ENCODE data around the gene EYA3. TPM values are rescaled to one million over a fixed set of nuclear protein-coding genes. Genes with fewer than 3 reads are reported as not detected.

The EYA3 gene
- total and polyA plus RNA-seq, 5 donors: 5.8 to 22.7 (median 18.9) TPM

- ATAC-seq (no peak), DNase-seq (no peak)
- no peaks in the 10 kb centered on the region for H3K27me3 ChIP-seq (ENCODE audit: control insufficient read depth, insufficient read depth)
- intact Hi-C loops (cut with DNase I): no loop called here
- H3K9me3 ChIP-seq (ENCODE audit: control insufficient read depth, low read length): no peaks in the 10 kb centered on the region
- no peak overlapping the region for H3K27ac ChIP-seq (ENCODE audit: low read length)
- H3K4me1 ChIP-seq (ENCODE audit: control insufficient read depth, insufficient read depth, low read length): no peaks in the 10 kb centered on the region
- 55% methylated on average over 8 of the region's 8 CpGs for WGBS
- H3K4me3 ChIP-seq (ENCODE audit: low read length): no peak overlapping the region
Observed at GRCh38 chr1:27935721-27936120, 152.7 kb downstream of the EYA3 start.

DNA sequence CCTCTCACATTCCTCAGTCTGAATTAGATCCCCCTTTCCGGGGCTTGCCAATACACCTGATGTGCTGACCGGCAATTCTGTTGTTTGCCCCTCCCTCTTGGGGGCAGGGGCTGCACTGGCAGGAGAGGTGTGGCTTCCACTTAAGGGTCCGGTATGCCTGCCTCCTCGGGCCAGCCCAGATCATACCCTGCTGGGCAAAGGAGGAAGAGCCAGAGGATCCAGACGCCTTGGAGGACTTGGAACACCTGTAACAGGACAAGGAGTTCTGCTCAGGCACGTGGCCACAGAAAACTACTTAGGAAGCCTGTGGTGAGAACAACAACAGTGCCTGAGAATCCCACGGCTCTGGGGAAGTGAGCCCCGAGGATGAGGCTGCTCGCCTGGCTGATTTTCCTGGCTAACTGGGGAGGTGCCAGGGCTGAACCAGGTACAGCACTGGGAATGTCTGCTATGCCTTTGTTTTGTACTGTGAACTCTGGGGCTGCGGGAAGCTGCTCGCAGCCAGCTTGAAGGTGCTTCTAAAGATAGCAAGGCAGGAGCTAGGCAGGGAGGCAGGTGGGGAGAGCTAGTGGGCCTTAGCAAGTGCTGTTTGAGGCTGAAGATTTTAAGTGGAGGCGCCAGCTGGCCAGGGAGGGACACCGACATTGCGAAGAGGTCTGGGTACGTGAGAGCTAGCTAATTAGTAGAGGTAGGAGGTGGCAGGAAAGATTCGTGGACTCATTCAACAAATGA is 153.4 kb downstream of the EYA3 start, which contains the start of gene SMPDL3B:
SMPDL3B (plus strand) TSS at position 183 of the 732 bp plus-strand sequence; CDS start at position 367, 184 bp downstream.
- H3K4me3 ChIP-seq (ENCODE audit: low read length): no peak within 1 kb of the TSS
- ATAC-seq: peak; percentile 65 to 74
- H3K9me3 ChIP-seq (ENCODE audit: control insufficient read depth, low read length): no peaks in the 10 kb centered on the region
- WGBS: 6% methylated on average over 16 of the region's 16 CpGs
- no peak within 1 kb of the TSS for H3K27ac ChIP-seq (ENCODE audit: low read length)
- intact Hi-C loops (cut with DNase I): no loop called here
- no peak for DNase-seq
- no peaks in the 10 kb centered on the region for H3K4me1 ChIP-seq (ENCODE audit: control insufficient read depth, insufficient read depth, low read length)
- H3K27me3 ChIP-seq (ENCODE audit: control insufficient read depth, insufficient read depth): no peaks in the 10 kb centered on the region

GRCh38 chr1:27931759-27932158 is 156.7 kb downstream of the EYA3 start:
- DNase-seq (no peak), ATAC-seq (no peak)
- intact Hi-C loops (cut with DNase I): no loop called here
- Histone ChIP-seq H3K4me3 (ENCODE audit: low read length) (no peak overlapping the region), H3K27me3 (ENCODE audit: control insufficient read depth, insufficient read depth) (no peaks in the 10 kb centered on the region), H3K27ac (ENCODE audit: low read length) (no peak overlapping the region), H3K4me1 (ENCODE audit: control insufficient read depth, insufficient read depth, low read length) (no peaks in the 10 kb centered on the region), H3K9me3 (ENCODE audit: control insufficient read depth, low read length) (no peaks in the 10 kb centered on the region)
- 81% methylated on average over 4 of the region's 4 CpGs for WGBS

DNA sequence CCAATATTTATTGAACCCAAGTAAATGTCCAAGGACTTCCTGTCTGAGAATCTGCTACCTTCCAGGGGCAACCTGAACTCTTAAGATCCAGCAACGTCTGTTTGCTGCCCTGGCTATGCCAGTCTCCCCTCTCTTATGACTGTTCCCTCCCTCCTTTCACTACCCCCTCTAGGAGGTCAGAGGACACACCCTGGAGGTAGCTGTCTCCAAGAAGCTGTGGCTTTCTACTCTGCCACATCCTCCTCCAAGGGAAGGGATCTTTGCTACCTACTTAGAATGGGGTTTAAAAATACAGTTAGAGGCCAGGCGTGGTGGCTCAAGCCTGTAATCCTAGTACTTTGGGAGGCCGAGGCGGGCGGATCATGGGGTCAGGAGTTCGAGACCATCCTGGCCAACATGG is 157.2 kb downstream of the EYA3 start:
- no peak overlapping the region for H3K4me3 ChIP-seq (ENCODE audit: low read length)
- no peak overlapping the region for H3K27ac ChIP-seq (ENCODE audit: low read length)
- ATAC-seq: no peak
- no peaks in the 10 kb centered on the region for H3K27me3 ChIP-seq (ENCODE audit: control insufficient read depth, insufficient read depth)
- intact Hi-C loops (cut with DNase I): no loop called here
- H3K4me1 ChIP-seq (ENCODE audit: control insufficient read depth, insufficient read depth, low read length): no peaks in the 10 kb centered on the region
- H3K9me3 ChIP-seq (ENCODE audit: control insufficient read depth, low read length): no peaks in the 10 kb centered on the region
- DNase-seq: no peak
- WGBS: 92% methylated on average over 6 of the region's 6 CpGs

DNA sequence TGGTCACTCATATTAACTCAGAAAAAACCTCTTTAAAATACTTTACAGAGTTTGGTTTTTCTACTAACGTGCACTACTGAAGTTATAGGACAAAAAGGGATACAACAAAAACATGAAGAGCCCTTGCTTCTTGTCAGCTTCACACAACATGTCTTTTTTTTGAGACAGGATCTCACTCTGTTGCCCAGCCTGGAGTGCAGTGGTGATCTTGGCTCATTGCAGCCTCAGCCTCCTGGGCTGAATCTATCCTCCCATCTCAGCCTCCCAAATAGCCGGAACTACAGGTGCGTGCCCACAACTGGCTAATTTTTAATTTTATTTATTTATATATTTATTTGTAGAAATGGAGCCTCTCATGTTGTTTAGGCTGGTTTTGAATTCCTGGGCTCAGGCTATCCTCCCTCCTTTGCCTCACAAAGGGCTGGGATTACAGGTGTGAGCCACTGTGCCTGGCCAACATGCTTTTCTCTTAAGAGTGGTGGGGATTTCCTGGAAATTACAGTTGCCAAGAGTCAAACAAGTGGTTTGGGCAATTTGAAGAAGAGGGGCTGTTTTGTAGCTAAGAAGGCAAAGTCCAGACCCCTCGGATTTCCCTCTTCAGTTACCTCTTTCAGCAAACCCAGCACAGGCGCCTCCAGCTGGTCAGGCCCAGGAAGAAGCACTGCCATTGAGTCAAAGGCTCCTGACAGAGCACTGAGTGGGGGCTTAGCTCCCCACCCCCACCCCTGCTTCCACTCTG is 160.0 kb downstream of the EYA3 start:
- DNase-seq (no peak), ATAC-seq (no peak)
- H3K27ac ChIP-seq (ENCODE audit: low read length): no peak overlapping the region
- intact Hi-C loops (cut with DNase I): no loop called here
- no peaks in the 10 kb centered on the region for H3K27me3 ChIP-seq (ENCODE audit: control insufficient read depth, insufficient read depth)
- WGBS: 67% methylated on average over 5 of the region's 5 CpGs
- no peaks in the 10 kb centered on the region for H3K4me1 ChIP-seq (ENCODE audit: control insufficient read depth, insufficient read depth, low read length)
- H3K9me3 ChIP-seq (ENCODE audit: control insufficient read depth, low read length): no peaks in the 10 kb centered on the region
- no peak overlapping the region for H3K4me3 ChIP-seq (ENCODE audit: low read length)

DNA sequence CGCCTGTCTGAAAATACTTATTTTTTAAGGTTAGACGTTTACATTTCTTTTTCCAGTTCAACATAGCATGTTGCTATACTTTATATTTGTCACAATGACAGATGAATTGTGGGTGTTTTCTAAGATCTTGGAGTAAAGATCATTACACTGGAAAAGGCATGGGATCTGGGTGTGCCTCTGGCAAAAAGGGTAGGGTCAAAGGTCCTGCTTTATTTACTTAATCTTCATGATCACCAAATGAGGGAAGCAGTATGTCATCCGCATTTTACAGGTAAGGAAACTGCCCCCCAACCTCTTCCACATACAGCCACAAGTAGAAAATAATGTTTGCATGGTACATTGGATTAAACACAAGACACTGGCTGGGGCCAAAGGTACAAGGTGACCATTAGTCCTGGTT is 166.1 kb downstream of the EYA3 start:
- H3K9me3 ChIP-seq (ENCODE audit: control insufficient read depth, low read length): no peaks in the 10 kb centered on the region
- intact Hi-C loops (cut with DNase I): no loop called here
- H3K4me3 ChIP-seq (ENCODE audit: low read length): no peak overlapping the region
- H3K4me1 ChIP-seq (ENCODE audit: control insufficient read depth, insufficient read depth, low read length): no peaks in the 10 kb centered on the region
- 85% methylated on average over 3 of the region's 3 CpGs for WGBS
- ATAC-seq: no peak
- DNase-seq: no peak
- H3K27ac ChIP-seq (ENCODE audit: low read length): no peak overlapping the region
- H3K27me3 ChIP-seq (ENCODE audit: control insufficient read depth, insufficient read depth): no peaks in the 10 kb centered on the region

Other genes starting within 250 kb of the EYA3 start
- gene THEMIS2, start 216.1 kb downstream of the EYA3 start, total RNA-seq: 10 to 100 TPM in 1 of 4 donors, 1 to 10 TPM in 3; 7.6 to 10.1 (median 9.3) TPM
- 5.1 TPM for gene THEMIS2, start 216.1 kb downstream of the EYA3 start, polyA plus RNA-seq
- gene RPA2, start 174.0 kb downstream of the EYA3 start, total RNA-seq: 10 to 100 TPM; 26.8 to 38.3 (median 32.2) TPM
- gene RPA2, start 174.0 kb downstream of the EYA3 start, polyA plus RNA-seq: 32.4 TPM
- 1 to 10 TPM in 1 of 4 donors, under 1 TPM in 3; 0.31 to 2.1 (median 0.40) TPM for gene SMPDL3B, start 153.6 kb downstream of the EYA3 start, total RNA-seq
- gene SMPDL3B, start 153.6 kb downstream of the EYA3 start, polyA plus RNA-seq: 0.11 TPM
- 1 to 10 TPM; 5.3 to 6.9 (median 6.1) TPM for gene XKR8, start 128.6 kb downstream of the EYA3 start, total RNA-seq
- gene XKR8, start 128.6 kb downstream of the EYA3 start, polyA plus RNA-seq: 5.5 TPM
- gene PTAFR, start 88.1 kb upstream of the EYA3 start, total RNA-seq: 1 to 10 TPM; 2.0 to 3.6 (median 3.0) TPM
- 0.52 TPM for gene PTAFR, start 88.1 kb upstream of the EYA3 start, polyA plus RNA-seq
- gene DNAJC8, start 144.4 kb upstream of the EYA3 start, total RNA-seq: 10 to 100 TPM; 63.4 to 71.6 (median 64.1) TPM
- 78.3 TPM for gene DNAJC8, start 144.4 kb upstream of the EYA3 start, polyA plus RNA-seq
- 100 to 1,000 TPM; 244 to 514 (median 404) TPM for gene ATP5IF1, start 147.5 kb upstream of the EYA3 start, total RNA-seq
- gene ATP5IF1, start 147.5 kb upstream of the EYA3 start, polyA plus RNA-seq: 1,557 TPM
- 1 to 10 TPM; 3.4 to 3.8 (median 3.6) TPM for gene SESN2, start 170.9 kb upstream of the EYA3 start, total RNA-seq
- 3.1 TPM for gene SESN2, start 170.9 kb upstream of the EYA3 start, polyA plus RNA-seq
- gene MED18, start 240.4 kb upstream of the EYA3 start, total RNA-seq: 10 to 100 TPM in 3 of 4 donors, 1 to 10 TPM in 1; 8.1 to 12.5 (median 11.2) TPM
- 11.9 TPM for gene MED18, start 240.4 kb upstream of the EYA3 start, polyA plus RNA-seq

Data from right cardiac atrium (tissue), 5 donors.